ENCODE measurements around the gene OR5F1.

OR5F1 gene

GRCh38 chr11:55994525-55994924 is at the start of gene OR5F1:
Gene OR5F1 (minus strand): TSS chr11:55994625. CDS start chr11:55994625, 0 bp downstream.
- no peaks in the 10 kb centered on the region for H3K4me1 Mint-ChIP-seq
- H3K27me3 Mint-ChIP-seq (ENCODE audit: low read depth) = no peaks in the 10 kb centered on the region
- H3K27ac Mint-ChIP-seq = no peak within 1 kb of the TSS
- no peaks in the 10 kb centered on the region for H3K36me3 Mint-ChIP-seq (ENCODE audit: low read depth)
- peaks cover 5% of the 10 kb centered on the region for H3K9me3 Mint-ChIP-seq
- no peak for TF ChIP-seq CTCF (IDR thresholded peaks at IDR 0.05; ENCODE audit: unreplicated experiment in 3 of 3)
- H3K4me3 Mint-ChIP-seq = no peak within 1 kb of the TSS

DNA sequence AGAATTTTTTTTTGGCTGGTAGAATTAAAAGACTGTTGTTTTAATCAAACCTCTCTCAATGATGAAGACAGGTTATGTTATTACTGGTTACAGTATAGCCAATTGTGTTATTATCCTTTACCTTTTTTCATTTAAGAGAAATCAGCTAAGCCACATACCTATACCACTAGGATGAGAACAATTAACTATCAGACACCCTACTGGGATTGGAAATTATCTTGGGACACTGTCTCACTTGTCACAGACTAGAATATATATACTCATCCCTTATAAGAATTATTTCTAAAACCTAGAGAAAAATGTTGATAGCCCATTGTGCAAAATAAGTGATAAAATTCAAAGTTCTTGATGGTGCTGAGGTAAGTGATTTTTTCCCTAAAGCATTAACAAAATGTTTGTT is 32.9 kb upstream of the OR5F1 start, which contains the start of gene OR5AS1:
Gene OR5AS1 (plus strand): TSS at position 301 of the 400 bp plus-strand sequence. CDS start 2,765 bp downstream, outside the sequence.
- no peaks in the 10 kb centered on the region for H3K4me1 Mint-ChIP-seq
- no peak for TF ChIP-seq CTCF (IDR thresholded peaks at IDR 0.05; ENCODE audit: unreplicated experiment in 3 of 3)
- no peak within 1 kb of the TSS for H3K4me3 Mint-ChIP-seq

GRCh38 chr11:56013805-56014204 is 19.4 kb upstream of the OR5F1 start:
- Mint-ChIP-seq H3K36me3 (ENCODE audit: low read depth) (no peaks in the 10 kb centered on the region), H3K4me3 (no peak overlapping the region), H3K27me3 (ENCODE audit: low read depth) (no peaks in the 10 kb centered on the region), H3K9me3 (no peaks in the 10 kb centered on the region), H3K27ac (no peak overlapping the region), H3K4me1 (no peaks in the 10 kb centered on the region)
- TF ChIP-seq CTCF (IDR thresholded peaks at IDR 0.05; ENCODE audit: unreplicated experiment in 3 of 3) = no peak

More for the DNA sequence above, 32.9 kb upstream of the OR5F1 start, which contains the start of gene OR5AS1:
- H3K27me3 Mint-ChIP-seq (ENCODE audit: low read depth) = no peaks in the 10 kb centered on the region
- no peaks in the 10 kb centered on the region for H3K36me3 Mint-ChIP-seq (ENCODE audit: low read depth)
- no peaks in the 10 kb centered on the region for H3K9me3 Mint-ChIP-seq
- no peak within 1 kb of the TSS for H3K27ac Mint-ChIP-seq

- Mint-ChIP-seq H3K4me1 (no peaks in the 10 kb centered on the region), H3K27me3 (ENCODE audit: low read depth) (no peaks in the 10 kb centered on the region), H3K27ac (no peak overlapping the region)
Observed at GRCh38 chr11:56010716-56011115, 16.3 kb upstream of the OR5F1 start.

DNA sequence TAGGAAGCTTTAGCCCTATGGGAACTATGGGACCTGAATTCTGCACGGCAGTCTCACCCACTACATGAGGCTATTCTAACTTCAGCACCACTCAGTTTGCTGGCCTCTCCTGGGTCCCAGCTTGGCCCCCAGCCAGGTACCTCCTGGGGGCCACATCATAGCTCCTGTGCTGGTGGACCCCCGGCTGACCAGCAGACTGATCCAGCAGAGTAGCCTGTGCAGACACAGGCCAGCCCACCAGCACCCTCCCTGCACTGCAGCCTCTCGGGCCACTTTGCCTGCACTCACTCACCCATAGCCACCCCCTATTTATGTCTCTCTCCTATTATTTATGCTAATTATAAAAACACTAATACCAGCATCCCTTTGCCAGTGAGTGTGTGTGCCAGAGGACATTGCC is 23.5 kb downstream of the OR5F1 start:
- H3K27me3 Mint-ChIP-seq (ENCODE audit: low read depth) = peaks cover 3% of the 10 kb centered on the region
- H3K36me3 Mint-ChIP-seq (ENCODE audit: low read depth) = no peaks in the 10 kb centered on the region
- no peaks in the 10 kb centered on the region for H3K4me1 Mint-ChIP-seq
- H3K27ac Mint-ChIP-seq = no peak overlapping the region
- no peaks in the 10 kb centered on the region for H3K9me3 Mint-ChIP-seq
- TF ChIP-seq CTCF (IDR thresholded peaks at IDR 0.05; ENCODE audit: unreplicated experiment in 3 of 3) = no peak
- no peak overlapping the region for H3K4me3 Mint-ChIP-seq

More at GRCh38 chr11:56010716-56011115, 16.3 kb upstream of the OR5F1 start:
- no peak for TF ChIP-seq CTCF (IDR thresholded peaks at IDR 0.05; ENCODE audit: unreplicated experiment in 3 of 3)
- Mint-ChIP-seq H3K4me3 (no peak overlapping the region), H3K9me3 (no peaks in the 10 kb centered on the region), H3K36me3 (ENCODE audit: low read depth) (no peaks in the 10 kb centered on the region)

DNA sequence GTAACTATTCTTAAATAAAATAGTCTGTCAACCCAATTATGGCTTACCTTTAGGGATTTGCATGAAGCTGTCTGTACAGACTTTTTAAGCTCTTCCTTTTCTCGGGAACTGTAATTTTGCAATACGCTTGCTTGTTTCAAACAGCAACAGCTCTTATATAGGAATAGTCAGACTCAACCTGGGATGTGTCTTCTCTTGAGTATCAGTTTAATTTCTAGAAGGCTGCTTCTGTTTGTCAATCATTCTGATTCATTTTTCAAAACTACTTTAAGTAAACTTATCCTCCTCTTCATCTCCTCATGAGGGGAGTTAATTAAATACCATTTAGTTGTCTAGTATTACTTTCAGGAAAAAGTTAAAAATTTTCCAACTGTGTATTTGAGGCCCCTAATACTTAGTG is 24.6 kb downstream of the OR5F1 start, which contains the start of gene OR10AG1:
Gene OR10AG1 (minus strand): TSS at position 101 of the 400 bp plus-strand sequence. CDS start 38 bp downstream, at position 63.
- H3K27ac Mint-ChIP-seq = no peak within 1 kb of the TSS
- no peaks in the 10 kb centered on the region for H3K4me1 Mint-ChIP-seq
- TF ChIP-seq CTCF (IDR thresholded peaks at IDR 0.05; ENCODE audit: unreplicated experiment in 3 of 3) = no peak
- no peaks in the 10 kb centered on the region for H3K36me3 Mint-ChIP-seq (ENCODE audit: low read depth)
- H3K27me3 Mint-ChIP-seq (ENCODE audit: low read depth) = peaks cover 3% of the 10 kb centered on the region
- H3K9me3 Mint-ChIP-seq = no peaks in the 10 kb centered on the region
- H3K4me3 Mint-ChIP-seq = no peak within 1 kb of the TSS
